K562 (cell line): ENCODE measurements around the gene DHRS12. TPM values are rescaled to one million over a fixed set of nuclear protein-coding genes. Genes with fewer than 3 reads are reported as not detected.

ENCODE experiments used
- ATAC-seq: fragments of 200-7000 bp; cut with Tn5 transposase; 3 replicates; pipeline ENCODE4 v1.9.1; 2020; ENCODE audit warnings: moderate library complexity
- BruUV-seq: library from RNA; stranded (reverse); fragments of 400-500 nt; replicated peaks from 2 replicates; lab custom pipeline; 2021; lab: Mats Ljungman, UMichigan
- CTCF ChIA-PET: fragments of 300-600 bp; formaldehyde crosslinking; extraction: SDS; loops from one replicate; lab custom pipeline; 2021; ENCODE audit warnings: low intra/inter-chr PET ratio; lab: Yijun Ruan, JAX
- POLR2A ChIA-PET: fragments of 300-600, 350-650 bp; sonication (Branson Sonifier 250); formaldehyde crosslinking; extraction: SDS; loops from one replicate; lab custom pipeline; 2021; ENCODE audit warnings: antibody characterized with exemption, inconsistent platforms; lab: Yijun Ruan, JAX
- DNase-seq, 4 experiments: peaks; one replicate each; pipeline versions ENCODE4 v3.0.0 to v3.0.0-alpha.2; 2011 to 2018; ENCODE audit warnings: low spot score in 3 of 4, mixed read lengths in 3 of 4; ENCODE audit errors: extremely low read depth in 1 of 4
- FAIRE-seq: peaks from 2 replicates; lab custom pipeline; 2011; peaks lifted over from hg19 to GRCh38; lab: Jason Lieb, UNC
- H2AFZ ChIP-seq: 2 replicates; pipeline ENCODE4 v1.6.0; 2011; ENCODE audit warnings: low read depth, low read length, control low read depth, inconsistent platforms
- H3K27ac ChIP-seq: fragments of 200-600 bp; 3 replicates; pipeline ENCODE4 v1.8.0; 2011; ENCODE audit warnings: low read depth, mild to moderate bottlenecking, control low read depth, inconsistent platforms, low read length, moderate library complexity, mixed read lengths; ENCODE audit errors: extremely low read depth
- H3K27me3 ChIP-seq, 2 experiments: fragments of 300-600 bp in 1 of 2; 2 replicates in 1 of 2; 3 replicates in 1 of 2; pipeline versions ENCODE4 v1.6.0 to v1.8.0; 2011; ENCODE audit warnings: inconsistent platforms in 2 of 2, low read length in 2 of 2, mild to moderate bottlenecking in 1 of 2, mixed read lengths in 1 of 2, moderate library complexity in 1 of 2; ENCODE audit not compliant: control insufficient read depth in 2 of 2, insufficient read depth in 2 of 2
- H3K36me3 ChIP-seq: fragments of 300-600 bp; 3 replicates; pipeline ENCODE4 v1.8.0; 2011; ENCODE audit warnings: mild to moderate bottlenecking, low read length, inconsistent platforms; ENCODE audit not compliant: control insufficient read depth, insufficient read depth
- H3K4me1 ChIP-seq, 2 experiments: fragments of 200-600 bp in 1 of 2; replicated peaks in 1 of 2; 2 replicates in 1 of 2; 3 replicates in 1 of 2; pipeline versions ENCODE4 v1.5.1 to v1.8.0; 2011; ENCODE audit warnings: inconsistent platforms in 2 of 2, low read length in 2 of 2, mild to moderate bottlenecking in 1 of 2, mixed read lengths in 1 of 2, moderate library complexity in 1 of 2; ENCODE audit not compliant: control insufficient read depth in 2 of 2, insufficient read depth in 2 of 2
- H3K4me2 ChIP-seq: 2 replicates; pipeline ENCODE4 v1.6.1; 2011; ENCODE audit warnings: low read length, control low read depth, inconsistent platforms, mixed read lengths; ENCODE audit not compliant: insufficient read depth
- H3K4me3 ChIP-seq: fragments of 200-600 bp; sonication (generic), shearing (Covaris generic); 2 replicates; pipeline ENCODE4 v1.5.1; 2016; ENCODE audit warnings: control low read depth, inconsistent platforms
- H3K79me2 ChIP-seq: fragments of 200-600 bp; 3 replicates; pipeline ENCODE4 v1.8.0; 2011; ENCODE audit warnings: low read length, inconsistent platforms; ENCODE audit not compliant: control insufficient read depth, insufficient read depth
- H3K9ac ChIP-seq, 2 experiments: 2 replicates each; pipeline versions ENCODE4 v1.6.0 to v1.6.1; 2011; ENCODE audit warnings: low read depth in 2 of 2, low read length in 2 of 2, control low read depth in 1 of 2, inconsistent platforms in 1 of 2, mild to moderate bottlenecking in 1 of 2, mixed read lengths in 1 of 2; ENCODE audit not compliant: insufficient read depth in 1 of 2
- H3K9me1 ChIP-seq: one replicate; pipeline ENCODE4 v1.6.0; 2011; ENCODE audit warnings: inconsistent platforms, mild to moderate bottlenecking, low read length, moderate library complexity; ENCODE audit not compliant: control insufficient read depth, insufficient read depth
- H3K9me3 ChIP-seq: replicated peaks from 2 replicates; pipeline ENCODE4 v1.5.1; 2011; ENCODE audit warnings: low read depth, low read length, inconsistent platforms; ENCODE audit not compliant: control insufficient read depth, insufficient read depth
- H4K20me1 ChIP-seq: replicated peaks from 2 replicates; pipeline ENCODE4 v1.6.1; 2011; ENCODE audit warnings: low read length, inconsistent platforms, mixed read lengths; ENCODE audit not compliant: control insufficient read depth, insufficient read depth
- C11orf30 ChIP-seq: fragments of 450-650 bp; IDR thresholded peaks from 2 replicates; pipeline ENCODE4 v1.6.1; 2016; ENCODE audit warnings: low read depth, mild to moderate bottlenecking
- COPS2 ChIP-seq: fragments of 450-650 bp; conservative IDR thresholded peaks from 2 replicates; pipeline ENCODE4 v1.6.1; 2016; ENCODE audit warnings: mild to moderate bottlenecking, moderate library complexity
- RAD21 ChIP-seq, 2 experiments: fragments of 250-450 bp in 1 of 2; fragments of 450-650 bp in 1 of 2; sonication (Bioruptor Pico) in 1 of 2; formaldehyde crosslinking in 1 of 2; IDR thresholded peaks in 1 of 2; conservative IDR thresholded peaks in 1 of 2; 2 replicates each; pipeline versions ENCODE4 v1.4.0 to v1.8.0; 2020 to 2022; ENCODE audit warnings: mild to moderate bottlenecking in 2 of 2, moderate library complexity in 1 of 2
- SETDB1 ChIP-seq: IDR thresholded peaks from one replicate; pipeline ENCODE4 v1.6.1; 2012; ENCODE audit warnings: low read length, control low read depth, inconsistent platforms
- ZNF253 ChIP-seq: fragments of 250-450 bp; sonication (Bioruptor Pico); conservative IDR thresholded peaks from 2 replicates; pipeline ENCODE4 v1.6.1; 2021; ENCODE audit warnings: mild to moderate bottlenecking
- ZNF707 ChIP-seq: fragments of 250-450 bp; sonication (Bioruptor Pico); conservative IDR thresholded peaks from 2 replicates; pipeline ENCODE4 v1.8.0; 2022; ENCODE audit warnings: inconsistent platforms, mild to moderate bottlenecking, moderate library complexity
- WGBS: fragments of 100-300 bp; shearing (Covaris generic); methylation state at CpG from one replicate; pipeline ENCODE4 v1.1.6; 2016; ENCODE audit warnings: low coverage, mixed read lengths; ENCODE audit not compliant: insufficient coverage; ENCODE audit errors: missing lambda C conversion rate; 5-methylcytosine and 5-hydroxymethylcytosine counted together
- in situ Hi-C: fragments of 300-500 bp; cut with MboI; formaldehyde crosslinking; loops from 4 replicates; pipeline ENCODE4 v1.15.0; 2018; ENCODE audit warnings: inconsistent platforms, mixed read lengths
- intact Hi-C: fragments of 100-400 bp; cut with micrococcal nuclease; formaldehyde crosslinking; loops from 2 replicates; pipeline ENCODE4 v1.14.2; 2022
- polyA plus RNA-seq, 8 experiments: library from polyadenylated mRNA; depleted of rRNA in 4 of 8; stranded (reverse) in 5 of 8; unstranded in 3 of 8; fragments of >200 nt; fragmentation: Nextera tagmentation in 2 of 8; fragmentation: Illumina TruSeq in 1 of 8; extraction: Ambion mirVana in 2 of 8; extraction: Trizol in 1 of 8; gene quantifications; 2 replicates each; pipeline versions ENCODE4 v1.2.1 to v1.2.3, GENCODE V29; 2011 to 2014; ENCODE audit warnings: inconsistent platforms in 1 of 8, missing spikeins in 1 of 8
- total RNA-seq, 7 experiments: library from RNA; depleted of rRNA in 6 of 7; stranded (reverse); fragments of >200 nt in 6 of 7; fragmentation: Illumina TruSeq in 2 of 7; extraction: Trizol in 2 of 7; gene quantifications; 2 replicates each; pipeline versions ENCODE4 v1.2.1 to v1.2.3, GENCODE V29; 2011 to 2021; ENCODE audit warnings: low replicate concordance in 1 of 7
- TF ChIP-seq, protein P1 (sequence below), 2 experiments: fragments of 450-650 bp; formaldehyde crosslinking in 1 of 2; IDR thresholded peaks; 2 replicates each; pipeline versions ENCODE4 v1.4.0 to v1.6.1; 2014 to 2020; ENCODE audit warnings: mild to moderate bottlenecking in 2 of 2, borderline replicate concordance in 1 of 2, low read depth in 1 of 2
- TF ChIP-seq, protein P2 (sequence below): IDR thresholded peaks from 2 replicates; pipeline ENCODE4 v1.6.1; 2012; ENCODE audit warnings: low read depth, low read length, improper control_type of control experiment, borderline replicate concordance
- TF ChIP-seq, protein P3 (sequence below), 2 experiments: IDR thresholded peaks; 2 replicates each; pipeline ENCODE4 v1.6.1; 2012; ENCODE audit warnings: improper control_type of control experiment in 2 of 2, low read depth in 2 of 2, low read length in 2 of 2, borderline replicate concordance in 1 of 2

Gene DHRS12
- total and polyA plus RNA-seq, 9 of the 15 experiments (the other 6 are each of a cell fraction or from before 2014, with no cell fraction given) = 0.62 to 2.7 (median 0.98) TPM

DNA sequence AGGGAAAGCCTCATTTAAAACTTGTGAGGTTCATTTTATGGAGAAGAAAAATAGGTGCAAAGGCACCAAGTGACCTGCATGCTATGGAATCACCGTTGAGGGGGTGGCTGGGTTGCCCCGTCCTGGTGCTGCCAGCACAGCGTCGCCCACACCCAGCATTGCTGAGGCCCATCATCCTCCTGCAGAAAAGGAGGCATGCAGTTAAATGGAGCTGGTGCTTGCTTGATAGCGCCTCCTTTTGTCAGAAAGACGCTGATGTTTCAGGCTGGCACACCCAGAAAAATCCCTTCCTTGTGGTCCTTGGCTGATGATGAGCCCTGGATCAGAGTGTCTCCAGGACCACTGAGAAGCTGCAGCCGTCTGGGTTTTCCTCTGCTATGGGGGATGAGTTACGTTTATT is 36.9 kb downstream of the DHRS12 start:
- WGBS = 42% methylated on average over 5 of the region's 8 CpGs
- Histone ChIP-seq H4K20me1 (no peaks in the 10 kb centered on the region), H3K4me3 (no peak overlapping the region), H3K27ac (no peak overlapping the region), H3K27me3 (no peaks in the 10 kb centered on the region), H3K36me3 (no peaks in the 10 kb centered on the region), H3K79me2 (no peaks in the 10 kb centered on the region), H3K9me3 (no peaks in the 10 kb centered on the region), H3K9ac (no peak overlapping the region), H3K9me1 (no peaks in the 10 kb centered on the region), H3K4me2 (no peak overlapping the region), H3K4me1 (peaks cover 0 to 3% of the 10 kb centered on the region in 2 experiments; a peak in 2 of 5 replicates), H2AFZ (no peak overlapping the region)
- CTCF ChIA-PET = interaction anchor here (0.6 to 1.7 kb wide), 2 partner anchors 332 to 355 kb away, joined by 3 to 7 read pairs; no protein-coding TSS in a partner anchor
- in situ Hi-C loops = no loop called here
- POLR2A ChIA-PET = interaction anchor here (0.7 kb wide), 1 partner anchor 189 kb away, joined by 3 read pairs; no protein-coding TSS in a partner anchor
- ATAC-seq (peak; percentile 28; the same call in 2 of the 3 replicates), FAIRE-seq (no peak), DNase-seq (no peak)
- no TSS peak for BruUV-seq
- intact Hi-C loops = no loop called here
- TF ChIP-seq, protein P1, sequence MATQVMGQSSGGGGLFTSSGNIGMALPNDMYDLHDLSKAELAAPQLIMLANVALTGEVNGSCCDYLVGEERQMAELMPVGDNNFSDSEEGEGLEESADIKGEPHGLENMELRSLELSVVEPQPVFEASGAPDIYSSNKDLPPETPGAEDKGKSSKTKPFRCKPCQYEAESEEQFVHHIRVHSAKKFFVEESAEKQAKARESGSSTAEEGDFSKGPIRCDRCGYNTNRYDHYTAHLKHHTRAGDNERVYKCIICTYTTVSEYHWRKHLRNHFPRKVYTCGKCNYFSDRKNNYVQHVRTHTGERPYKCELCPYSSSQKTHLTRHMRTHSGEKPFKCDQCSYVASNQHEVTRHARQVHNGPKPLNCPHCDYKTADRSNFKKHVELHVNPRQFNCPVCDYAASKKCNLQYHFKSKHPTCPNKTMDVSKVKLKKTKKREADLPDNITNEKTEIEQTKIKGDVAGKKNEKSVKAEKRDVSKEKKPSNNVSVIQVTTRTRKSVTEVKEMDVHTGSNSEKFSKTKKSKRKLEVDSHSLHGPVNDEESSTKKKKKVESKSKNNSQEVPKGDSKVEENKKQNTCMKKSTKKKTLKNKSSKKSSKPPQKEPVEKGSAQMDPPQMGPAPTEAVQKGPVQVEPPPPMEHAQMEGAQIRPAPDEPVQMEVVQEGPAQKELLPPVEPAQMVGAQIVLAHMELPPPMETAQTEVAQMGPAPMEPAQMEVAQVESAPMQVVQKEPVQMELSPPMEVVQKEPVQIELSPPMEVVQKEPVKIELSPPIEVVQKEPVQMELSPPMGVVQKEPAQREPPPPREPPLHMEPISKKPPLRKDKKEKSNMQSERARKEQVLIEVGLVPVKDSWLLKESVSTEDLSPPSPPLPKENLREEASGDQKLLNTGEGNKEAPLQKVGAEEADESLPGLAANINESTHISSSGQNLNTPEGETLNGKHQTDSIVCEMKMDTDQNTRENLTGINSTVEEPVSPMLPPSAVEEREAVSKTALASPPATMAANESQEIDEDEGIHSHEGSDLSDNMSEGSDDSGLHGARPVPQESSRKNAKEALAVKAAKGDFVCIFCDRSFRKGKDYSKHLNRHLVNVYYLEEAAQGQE (IDR thresholded peaks at IDR 0.05; ENCODE audit: borderline replicate concordance) = peak; percentile 45; the same call in 1 of the 2 replicates
- TF ChIP-seq, protein P1 (CRISPR knock-in tag; IDR thresholded peaks at IDR 0.05; ENCODE audit: low read depth) = no peak
- TF ChIP-seq ZNF253 (CRISPR knock-in tag) (no peak), ZNF707 (CRISPR knock-in tag) (no peak), C11orf30 (no peak), RAD21 (CRISPR knock-in tag; conservative IDR thresholded peaks at IDR 0.05 in 1 of 2, IDR thresholded peaks at IDR 0.05 in 1 of 2) (peak in 1 of 2 experiments; percentile 42; a peak in 1 of 4 replicates), COPS2 (no peak), SETDB1 (no peak)
- TF ChIP-seq, protein P2, sequence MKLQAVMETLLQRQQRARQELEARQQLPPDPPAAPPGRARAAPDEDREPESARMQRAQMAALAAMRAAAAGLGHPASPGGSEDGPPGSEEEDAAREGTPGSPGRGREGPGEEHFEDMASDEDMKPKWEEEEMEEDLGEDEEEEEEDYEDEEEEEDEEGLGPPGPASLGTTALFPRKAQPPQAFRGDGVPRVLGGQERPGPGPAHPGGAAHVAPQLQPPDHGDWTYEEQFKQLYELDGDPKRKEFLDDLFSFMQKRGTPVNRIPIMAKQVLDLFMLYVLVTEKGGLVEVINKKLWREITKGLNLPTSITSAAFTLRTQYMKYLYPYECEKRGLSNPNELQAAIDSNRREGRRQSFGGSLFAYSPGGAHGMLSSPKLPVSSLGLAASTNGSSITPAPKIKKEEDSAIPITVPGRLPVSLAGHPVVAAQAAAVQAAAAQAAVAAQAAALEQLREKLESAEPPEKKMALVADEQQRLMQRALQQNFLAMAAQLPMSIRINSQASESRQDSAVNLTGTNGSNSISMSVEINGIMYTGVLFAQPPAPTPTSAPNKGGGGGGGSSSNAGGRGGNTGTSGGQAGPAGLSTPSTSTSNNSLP = no peak
- TF ChIP-seq, protein P3, sequence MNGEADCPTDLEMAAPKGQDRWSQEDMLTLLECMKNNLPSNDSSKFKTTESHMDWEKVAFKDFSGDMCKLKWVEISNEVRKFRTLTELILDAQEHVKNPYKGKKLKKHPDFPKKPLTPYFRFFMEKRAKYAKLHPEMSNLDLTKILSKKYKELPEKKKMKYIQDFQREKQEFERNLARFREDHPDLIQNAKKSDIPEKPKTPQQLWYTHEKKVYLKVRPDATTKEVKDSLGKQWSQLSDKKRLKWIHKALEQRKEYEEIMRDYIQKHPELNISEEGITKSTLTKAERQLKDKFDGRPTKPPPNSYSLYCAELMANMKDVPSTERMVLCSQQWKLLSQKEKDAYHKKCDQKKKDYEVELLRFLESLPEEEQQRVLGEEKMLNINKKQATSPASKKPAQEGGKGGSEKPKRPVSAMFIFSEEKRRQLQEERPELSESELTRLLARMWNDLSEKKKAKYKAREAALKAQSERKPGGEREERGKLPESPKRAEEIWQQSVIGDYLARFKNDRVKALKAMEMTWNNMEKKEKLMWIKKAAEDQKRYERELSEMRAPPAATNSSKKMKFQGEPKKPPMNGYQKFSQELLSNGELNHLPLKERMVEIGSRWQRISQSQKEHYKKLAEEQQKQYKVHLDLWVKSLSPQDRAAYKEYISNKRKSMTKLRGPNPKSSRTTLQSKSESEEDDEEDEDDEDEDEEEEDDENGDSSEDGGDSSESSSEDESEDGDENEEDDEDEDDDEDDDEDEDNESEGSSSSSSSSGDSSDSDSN (IDR thresholded peaks at IDR 0.05; ENCODE audit: borderline replicate concordance in 1 of 2, low read depth in 2 of 2, low read length in 2 of 2) = no peak
